Peyer's patch (tissue), 4 donors: ENCODE results near the gene FTCDNL1.

Experiments
- CTCF ChIP-seq, 6 experiments: fragments of 450-650 bp in 4 of 6; fragments of 200-600 bp in 2 of 6; sonication (generic) in 1 of 6; IDR thresholded peaks; one replicate each; pipeline ENCODE4 v1.5.1; 2017 to 2019; ENCODE audit warnings: antibody characterized with exemption in 6 of 6, mild to moderate bottlenecking in 3 of 6, moderate library complexity in 1 of 6
- POLR2A ChIP-seq, 2 donors: fragments of 450-650 bp; IDR thresholded peaks; one replicate each; pipeline ENCODE4 v1.5.1; 2017; ENCODE audit warnings: antibody characterized with exemption in 2 of 2, mild to moderate bottlenecking in 2 of 2, moderate library complexity in 2 of 2

- TF ChIP-seq CTCF (IDR thresholded peaks at IDR 0.05) (no peak), POLR2A (IDR thresholded peaks at IDR 0.05) (no peak)
Observed at GRCh38 chr2:199829628-199830027, 21.4 kb downstream of the FTCDNL1 start.
